SK-N-SH (cell line): ENCODE measurements around the gene ZNF516.

Experiments
- EP300 ChIP-seq, 2 experiments: IDR thresholded peaks; 2 replicates each; pipeline versions ENCODE4 v1.4.0 to v1.6.1; 2012; ENCODE audit warnings: borderline replicate concordance in 1 of 2, low read depth in 1 of 2, low read length in 1 of 2
- NRF1 ChIP-seq: IDR thresholded peaks from 2 replicates; pipeline ENCODE4 v1.6.1; 2012; ENCODE audit warnings: low read depth, mild to moderate bottlenecking, low read length
- POLR2AphosphoS5 ChIP-seq: IDR thresholded peaks from 2 replicates; pipeline ENCODE4 v1.6.1; 2012; ENCODE audit warnings: low read depth, low read length
- RAD21 ChIP-seq: IDR thresholded peaks from 2 replicates; pipeline ENCODE4 v1.6.1; 2012; ENCODE audit warnings: mild to moderate bottlenecking, low read length
- RCOR1 ChIP-seq: fragments of 150-350 bp; IDR thresholded peaks from 2 replicates; pipeline ENCODE4 v1.6.1; 2017; ENCODE audit warnings: antibody characterized with exemption, low read length
- SMC3 ChIP-seq: IDR thresholded peaks from 2 replicates; pipeline ENCODE4 v1.6.1; 2012; ENCODE audit warnings: low read depth, low read length, improper control_type of control experiment
- TAF1 ChIP-seq: IDR thresholded peaks from 2 replicates; pipeline ENCODE4 v1.6.1; 2012; ENCODE audit warnings: low read depth, mild to moderate bottlenecking, low read length, moderate library complexity, borderline replicate concordance
- YY1 ChIP-seq: IDR thresholded peaks from 2 replicates; pipeline ENCODE4 v1.4.0; 2012; ENCODE audit warnings: low read depth, mild to moderate bottlenecking
- TF ChIP-seq, protein P1 (sequence below): fragments of 200-600 bp; sonication (generic); IDR thresholded peaks from 2 replicates; pipeline ENCODE4 v1.6.1; 2017; ENCODE audit warnings: antibody characterized with exemption, mild to moderate bottlenecking, moderate library complexity
- TF ChIP-seq, protein P2 (sequence below): fragments of 150-350 bp; IDR thresholded peaks from 2 replicates; pipeline ENCODE4 v1.6.1; 2017; ENCODE audit warnings: antibody characterized with exemption, low read length, low read depth, borderline replicate concordance
- TF ChIP-seq, protein P3 (sequence below): IDR thresholded peaks from 2 replicates; pipeline ENCODE4 v1.6.1; 2012; ENCODE audit warnings: mild to moderate bottlenecking, low read depth, low read length, moderate library complexity
- TF ChIP-seq, protein P4 (sequence below): IDR thresholded peaks from 2 replicates; pipeline ENCODE4 v1.4.0; 2012; ENCODE audit warnings: low read depth, borderline replicate concordance

DNA sequence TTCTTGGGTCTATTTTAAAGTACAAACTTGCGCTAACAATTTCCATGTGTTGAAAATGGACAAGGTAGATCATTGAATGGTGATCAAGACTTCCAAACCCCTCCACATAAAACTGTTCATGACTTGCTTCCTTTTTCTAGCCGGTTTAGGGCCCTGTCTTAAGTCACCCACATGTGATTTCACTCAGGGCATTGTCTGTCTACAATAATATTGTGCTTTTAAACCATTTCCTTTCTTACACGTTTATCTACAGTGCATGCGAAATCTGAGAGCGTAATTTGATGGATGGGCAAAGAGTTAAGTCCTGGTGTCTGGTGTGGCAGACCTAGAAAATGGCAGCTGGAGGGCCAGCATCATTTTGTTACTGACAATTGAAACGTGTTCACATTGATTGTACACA, 2.0 kb upstream of the ZNF516 start:
- TF ChIP-seq, protein P1, sequence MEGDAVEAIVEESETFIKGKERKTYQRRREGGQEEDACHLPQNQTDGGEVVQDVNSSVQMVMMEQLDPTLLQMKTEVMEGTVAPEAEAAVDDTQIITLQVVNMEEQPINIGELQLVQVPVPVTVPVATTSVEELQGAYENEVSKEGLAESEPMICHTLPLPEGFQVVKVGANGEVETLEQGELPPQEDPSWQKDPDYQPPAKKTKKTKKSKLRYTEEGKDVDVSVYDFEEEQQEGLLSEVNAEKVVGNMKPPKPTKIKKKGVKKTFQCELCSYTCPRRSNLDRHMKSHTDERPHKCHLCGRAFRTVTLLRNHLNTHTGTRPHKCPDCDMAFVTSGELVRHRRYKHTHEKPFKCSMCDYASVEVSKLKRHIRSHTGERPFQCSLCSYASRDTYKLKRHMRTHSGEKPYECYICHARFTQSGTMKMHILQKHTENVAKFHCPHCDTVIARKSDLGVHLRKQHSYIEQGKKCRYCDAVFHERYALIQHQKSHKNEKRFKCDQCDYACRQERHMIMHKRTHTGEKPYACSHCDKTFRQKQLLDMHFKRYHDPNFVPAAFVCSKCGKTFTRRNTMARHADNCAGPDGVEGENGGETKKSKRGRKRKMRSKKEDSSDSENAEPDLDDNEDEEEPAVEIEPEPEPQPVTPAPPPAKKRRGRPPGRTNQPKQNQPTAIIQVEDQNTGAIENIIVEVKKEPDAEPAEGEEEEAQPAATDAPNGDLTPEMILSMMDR = no peak
- TF ChIP-seq NRF1 (no peak), RCOR1 (no peak), EP300 (IDR thresholded peaks at IDR 0.05; ENCODE audit: borderline replicate concordance in 1 of 2, low read depth in 1 of 2, low read length in 1 of 2) (no peak), POLR2AphosphoS5 (no peak), RAD21 (no peak), TAF1 (no peak), YY1 (no peak), SMC3 (no peak)
- TF ChIP-seq, protein P2, sequence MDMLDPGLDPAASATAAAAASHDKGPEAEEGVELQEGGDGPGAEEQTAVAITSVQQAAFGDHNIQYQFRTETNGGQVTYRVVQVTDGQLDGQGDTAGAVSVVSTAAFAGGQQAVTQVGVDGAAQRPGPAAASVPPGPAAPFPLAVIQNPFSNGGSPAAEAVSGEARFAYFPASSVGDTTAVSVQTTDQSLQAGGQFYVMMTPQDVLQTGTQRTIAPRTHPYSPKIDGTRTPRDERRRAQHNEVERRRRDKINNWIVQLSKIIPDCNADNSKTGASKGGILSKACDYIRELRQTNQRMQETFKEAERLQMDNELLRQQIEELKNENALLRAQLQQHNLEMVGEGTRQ = no peak
- TF ChIP-seq, protein P3, sequence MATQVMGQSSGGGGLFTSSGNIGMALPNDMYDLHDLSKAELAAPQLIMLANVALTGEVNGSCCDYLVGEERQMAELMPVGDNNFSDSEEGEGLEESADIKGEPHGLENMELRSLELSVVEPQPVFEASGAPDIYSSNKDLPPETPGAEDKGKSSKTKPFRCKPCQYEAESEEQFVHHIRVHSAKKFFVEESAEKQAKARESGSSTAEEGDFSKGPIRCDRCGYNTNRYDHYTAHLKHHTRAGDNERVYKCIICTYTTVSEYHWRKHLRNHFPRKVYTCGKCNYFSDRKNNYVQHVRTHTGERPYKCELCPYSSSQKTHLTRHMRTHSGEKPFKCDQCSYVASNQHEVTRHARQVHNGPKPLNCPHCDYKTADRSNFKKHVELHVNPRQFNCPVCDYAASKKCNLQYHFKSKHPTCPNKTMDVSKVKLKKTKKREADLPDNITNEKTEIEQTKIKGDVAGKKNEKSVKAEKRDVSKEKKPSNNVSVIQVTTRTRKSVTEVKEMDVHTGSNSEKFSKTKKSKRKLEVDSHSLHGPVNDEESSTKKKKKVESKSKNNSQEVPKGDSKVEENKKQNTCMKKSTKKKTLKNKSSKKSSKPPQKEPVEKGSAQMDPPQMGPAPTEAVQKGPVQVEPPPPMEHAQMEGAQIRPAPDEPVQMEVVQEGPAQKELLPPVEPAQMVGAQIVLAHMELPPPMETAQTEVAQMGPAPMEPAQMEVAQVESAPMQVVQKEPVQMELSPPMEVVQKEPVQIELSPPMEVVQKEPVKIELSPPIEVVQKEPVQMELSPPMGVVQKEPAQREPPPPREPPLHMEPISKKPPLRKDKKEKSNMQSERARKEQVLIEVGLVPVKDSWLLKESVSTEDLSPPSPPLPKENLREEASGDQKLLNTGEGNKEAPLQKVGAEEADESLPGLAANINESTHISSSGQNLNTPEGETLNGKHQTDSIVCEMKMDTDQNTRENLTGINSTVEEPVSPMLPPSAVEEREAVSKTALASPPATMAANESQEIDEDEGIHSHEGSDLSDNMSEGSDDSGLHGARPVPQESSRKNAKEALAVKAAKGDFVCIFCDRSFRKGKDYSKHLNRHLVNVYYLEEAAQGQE = no peak
- TF ChIP-seq, protein P4, sequence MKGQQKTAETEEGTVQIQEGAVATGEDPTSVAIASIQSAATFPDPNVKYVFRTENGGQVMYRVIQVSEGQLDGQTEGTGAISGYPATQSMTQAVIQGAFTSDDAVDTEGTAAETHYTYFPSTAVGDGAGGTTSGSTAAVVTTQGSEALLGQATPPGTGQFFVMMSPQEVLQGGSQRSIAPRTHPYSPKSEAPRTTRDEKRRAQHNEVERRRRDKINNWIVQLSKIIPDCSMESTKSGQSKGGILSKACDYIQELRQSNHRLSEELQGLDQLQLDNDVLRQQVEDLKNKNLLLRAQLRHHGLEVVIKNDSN = no peak
